Measurements from ENCODE around the gene BORCS6. TPM values are rescaled to one million over a fixed set of nuclear protein-coding genes. Genes with fewer than 3 reads are reported as not detected.

The BORCS6 gene
- total and polyA plus RNA-seq, 2 of the 13 experiments (the other 11 are each of a cell fraction or from before 2014, with no cell fraction given) = 2.0 to 5.1 TPM

GRCh38 chr17:8138672-8139371, 51.2 kb downstream of the BORCS6 start (continued):
- TF ChIP-seq U2AF1 (optimal IDR thresholded peaks at IDR 0.05; ENCODE audit: low read depth, low read length) (peak; percentile 50), ZFP62 (CRISPR knock-in tag; IDR thresholded peaks at IDR 0.05) (no peak), SATB2 (CRISPR knock-in tag; IDR thresholded peaks at IDR 0.05) (0 out of 2 replicates have a peak, but pooled peaks have one; percentile 52), HMG20A (CRISPR knock-in tag; IDR thresholded peaks at IDR 0.05; ENCODE audit: borderline replicate concordance) (no peak), RAD51 (IDR thresholded peaks at IDR 0.05; ENCODE audit: borderline replicate concordance) (no peak), NFE2 (CRISPR knock-in tag; IDR thresholded peaks at IDR 0.05) (no peak), ZNF615 (CRISPR knock-in tag; IDR thresholded peaks at IDR 0.05; ENCODE audit: borderline replicate concordance) (peak; percentile 93; the same call in 1 of the 2 replicates), MXD1 (CRISPR knock-in tag; IDR thresholded peaks at IDR 0.05) (peak; percentile 38; the same call in 1 of the 2 replicates), ZNF7 (CRISPR knock-in tag; IDR thresholded peaks at IDR 0.05) (no peak), ZBTB2 (CRISPR knock-in tag; IDR thresholded peaks at IDR 0.05; ENCODE audit: low read depth) (no peak), GABPA (IDR thresholded peaks at IDR 0.05; ENCODE audit: low read depth, low read length) (no peak), GABPA (CRISPR knock-in tag; IDR thresholded peaks at IDR 0.05; ENCODE audit: low read depth) (no peak), SP1 (IDR thresholded peaks at IDR 0.05) (no peak), SP1 (CRISPR knock-in tag; IDR thresholded peaks at IDR 0.05) (peak; percentile 72), ZNF891 (CRISPR knock-in tag; IDR thresholded peaks at IDR 0.05) (peak; percentile 75), JUN (CRISPR knock-in tag; IDR thresholded peaks at IDR 0.05) (no peak), MIXL1 (CRISPR knock-in tag; IDR thresholded peaks at IDR 0.05) (peak; percentile 27; the same call in 1 of the 2 replicates), ARNTL (CRISPR knock-in tag; IDR thresholded peaks at IDR 0.05) (no peak; the same call in none of the 2 replicates), ZNF484 (CRISPR knock-in tag; IDR thresholded peaks at IDR 0.05; ENCODE audit: borderline replicate concordance, low read depth) (no peak), ZNF496 (CRISPR knock-in tag; IDR thresholded peaks at IDR 0.05; ENCODE audit: insufficient replicate concordance) (no peak), ZNF160 (CRISPR knock-in tag; IDR thresholded peaks at IDR 0.05) (0 out of 2 replicates have a peak, but pooled peaks have one; percentile 75)
- TF ChIP-seq, protein P1, sequence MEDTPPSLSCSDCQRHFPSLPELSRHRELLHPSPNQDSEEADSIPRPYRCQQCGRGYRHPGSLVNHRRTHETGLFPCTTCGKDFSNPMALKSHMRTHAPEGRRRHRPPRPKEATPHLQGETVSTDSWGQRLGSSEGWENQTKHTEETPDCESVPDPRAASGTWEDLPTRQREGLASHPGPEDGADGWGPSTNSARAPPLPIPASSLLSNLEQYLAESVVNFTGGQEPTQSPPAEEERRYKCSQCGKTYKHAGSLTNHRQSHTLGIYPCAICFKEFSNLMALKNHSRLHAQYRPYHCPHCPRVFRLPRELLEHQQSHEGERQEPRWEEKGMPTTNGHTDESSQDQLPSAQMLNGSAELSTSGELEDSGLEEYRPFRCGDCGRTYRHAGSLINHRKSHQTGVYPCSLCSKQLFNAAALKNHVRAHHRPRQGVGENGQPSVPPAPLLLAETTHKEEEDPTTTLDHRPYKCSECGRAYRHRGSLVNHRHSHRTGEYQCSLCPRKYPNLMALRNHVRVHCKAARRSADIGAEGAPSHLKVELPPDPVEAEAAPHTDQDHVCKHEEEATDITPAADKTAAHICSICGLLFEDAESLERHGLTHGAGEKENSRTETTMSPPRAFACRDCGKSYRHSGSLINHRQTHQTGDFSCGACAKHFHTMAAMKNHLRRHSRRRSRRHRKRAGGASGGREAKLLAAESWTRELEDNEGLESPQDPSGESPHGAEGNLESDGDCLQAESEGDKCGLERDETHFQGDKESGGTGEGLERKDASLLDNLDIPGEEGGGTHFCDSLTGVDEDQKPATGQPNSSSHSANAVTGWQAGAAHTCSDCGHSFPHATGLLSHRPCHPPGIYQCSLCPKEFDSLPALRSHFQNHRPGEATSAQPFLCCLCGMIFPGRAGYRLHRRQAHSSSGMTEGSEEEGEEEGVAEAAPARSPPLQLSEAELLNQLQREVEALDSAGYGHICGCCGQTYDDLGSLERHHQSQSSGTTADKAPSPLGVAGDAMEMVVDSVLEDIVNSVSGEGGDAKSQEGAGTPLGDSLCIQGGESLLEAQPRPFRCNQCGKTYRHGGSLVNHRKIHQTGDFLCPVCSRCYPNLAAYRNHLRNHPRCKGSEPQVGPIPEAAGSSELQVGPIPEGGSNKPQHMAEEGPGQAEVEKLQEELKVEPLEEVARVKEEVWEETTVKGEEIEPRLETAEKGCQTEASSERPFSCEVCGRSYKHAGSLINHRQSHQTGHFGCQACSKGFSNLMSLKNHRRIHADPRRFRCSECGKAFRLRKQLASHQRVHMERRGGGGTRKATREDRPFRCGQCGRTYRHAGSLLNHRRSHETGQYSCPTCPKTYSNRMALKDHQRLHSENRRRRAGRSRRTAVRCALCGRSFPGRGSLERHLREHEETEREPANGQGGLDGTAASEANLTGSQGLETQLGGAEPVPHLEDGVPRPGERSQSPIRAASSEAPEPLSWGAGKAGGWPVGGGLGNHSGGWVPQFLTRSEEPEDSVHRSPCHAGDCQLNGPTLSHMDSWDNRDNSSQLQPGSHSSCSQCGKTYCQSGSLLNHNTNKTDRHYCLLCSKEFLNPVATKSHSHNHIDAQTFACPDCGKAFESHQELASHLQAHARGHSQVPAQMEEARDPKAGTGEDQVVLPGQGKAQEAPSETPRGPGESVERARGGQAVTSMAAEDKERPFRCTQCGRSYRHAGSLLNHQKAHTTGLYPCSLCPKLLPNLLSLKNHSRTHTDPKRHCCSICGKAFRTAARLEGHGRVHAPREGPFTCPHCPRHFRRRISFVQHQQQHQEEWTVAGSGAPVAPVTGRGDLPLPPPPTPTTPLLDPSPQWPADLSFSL (CRISPR knock-in tag; IDR thresholded peaks at IDR 0.05) = no peak
- TF ChIP-seq, protein P2, sequence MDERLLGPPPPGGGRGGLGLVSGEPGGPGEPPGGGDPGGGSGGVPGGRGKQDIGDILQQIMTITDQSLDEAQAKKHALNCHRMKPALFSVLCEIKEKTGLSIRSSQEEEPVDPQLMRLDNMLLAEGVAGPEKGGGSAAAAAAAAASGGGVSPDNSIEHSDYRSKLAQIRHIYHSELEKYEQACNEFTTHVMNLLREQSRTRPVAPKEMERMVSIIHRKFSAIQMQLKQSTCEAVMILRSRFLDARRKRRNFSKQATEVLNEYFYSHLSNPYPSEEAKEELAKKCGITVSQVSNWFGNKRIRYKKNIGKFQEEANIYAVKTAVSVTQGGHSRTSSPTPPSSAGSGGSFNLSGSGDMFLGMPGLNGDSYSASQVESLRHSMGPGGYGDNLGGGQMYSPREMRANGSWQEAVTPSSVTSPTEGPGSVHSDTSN (CRISPR knock-in tag; IDR thresholded peaks at IDR 0.05) = no peak; the same call in 1 of the 2 replicates

Data from HepG2 (cell line).